GM19351 (cell line): ENCODE data around the gene TULP4.
"Not testable (repeated sequence)": the region's sequence is repeated elsewhere in the genome, so short reads cannot be mapped to it uniquely, and the experiment has no call there.

Experiments used
- ATAC-seq: cut with Tn5 transposase; IDR thresholded peaks from one replicate; pipeline ENCODE4 v1.9.1; 2021; ENCODE audit warnings: mild to moderate bottlenecking, moderate library complexity; ENCODE audit not compliant: unreplicated experiment

TULP4 gene

DNA sequence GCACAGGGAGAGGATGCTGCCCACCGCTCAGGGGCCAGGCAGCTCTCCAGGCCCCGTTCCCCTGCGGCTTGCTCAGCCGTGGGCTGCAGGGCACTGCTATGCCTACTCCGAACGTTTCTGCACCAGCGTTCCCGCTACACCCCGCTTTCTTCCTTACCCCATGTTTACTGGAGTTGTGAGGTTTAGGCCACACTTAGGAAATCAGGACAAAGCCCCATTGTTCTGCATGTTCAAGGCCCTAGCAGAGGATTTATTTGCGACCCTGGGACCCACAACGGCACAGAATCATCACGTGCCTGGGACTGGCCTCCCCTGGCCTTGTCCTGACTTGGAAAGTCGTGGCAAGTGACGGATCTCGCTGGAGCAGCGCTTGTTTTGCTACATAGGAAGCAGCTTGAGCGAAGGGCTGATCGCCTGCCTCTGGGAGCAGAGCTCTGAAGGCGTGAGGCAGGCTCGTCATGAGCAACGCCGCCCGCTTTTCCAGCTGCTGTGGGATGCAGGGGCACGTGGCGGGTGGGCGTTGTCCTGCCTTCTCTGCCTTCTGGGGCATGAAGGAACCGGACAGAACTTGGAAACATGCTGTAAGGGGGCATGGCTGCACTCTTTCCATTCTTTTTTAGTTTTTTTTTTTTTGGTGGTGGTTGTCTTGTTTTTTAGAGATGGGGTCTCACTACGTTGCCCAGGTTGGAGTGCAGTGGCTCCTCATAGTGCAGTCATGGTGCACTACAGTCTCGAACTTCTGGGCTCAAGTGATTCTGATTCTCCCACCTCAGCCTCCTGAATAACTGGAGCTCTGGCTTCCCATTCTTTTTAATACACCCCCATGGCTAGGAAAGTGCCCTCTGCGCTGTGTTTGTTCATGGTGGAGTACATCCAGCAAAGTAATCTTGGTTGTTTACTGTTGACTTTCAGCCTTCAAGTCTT, 233.0 kb downstream of the TULP4 start:
- ATAC-seq: no peak

DNA sequence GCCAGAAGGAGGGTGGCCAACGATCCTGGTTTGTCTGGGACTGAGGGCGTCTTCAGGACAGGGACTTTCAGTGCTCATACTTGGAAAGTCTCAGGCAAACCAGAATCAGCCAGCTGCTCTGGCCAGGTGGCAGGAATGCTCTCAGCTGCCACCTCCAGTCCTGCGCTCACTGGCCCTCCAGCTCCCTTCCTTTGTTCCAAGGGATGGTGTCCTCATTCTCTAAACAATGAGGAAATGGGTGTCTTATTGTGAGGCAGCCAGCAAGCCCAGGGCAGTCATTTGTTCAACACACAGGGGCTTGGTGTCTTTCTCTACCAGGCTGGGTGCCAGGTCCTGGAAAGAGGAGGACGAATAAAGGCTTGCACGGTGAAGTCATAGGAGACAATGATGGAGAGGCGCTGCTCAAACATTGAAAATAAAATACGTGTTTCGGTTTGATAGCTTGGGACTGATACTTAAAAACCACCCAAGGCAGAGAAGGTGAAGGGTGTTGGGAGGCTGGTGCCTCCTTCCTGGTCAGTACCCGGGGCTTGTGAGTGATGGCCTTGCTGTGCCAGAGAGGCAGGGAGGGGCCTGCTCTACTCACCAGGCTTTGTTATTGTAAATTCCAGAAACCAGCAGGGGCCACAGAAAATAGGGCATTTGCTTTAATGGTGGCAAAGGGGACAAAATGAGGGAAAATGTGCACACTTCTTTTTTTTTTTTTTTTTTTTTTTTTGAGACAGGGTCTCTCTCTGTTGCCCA, 236.3 kb downstream of the TULP4 start:
- no peak for ATAC-seq

DNA sequence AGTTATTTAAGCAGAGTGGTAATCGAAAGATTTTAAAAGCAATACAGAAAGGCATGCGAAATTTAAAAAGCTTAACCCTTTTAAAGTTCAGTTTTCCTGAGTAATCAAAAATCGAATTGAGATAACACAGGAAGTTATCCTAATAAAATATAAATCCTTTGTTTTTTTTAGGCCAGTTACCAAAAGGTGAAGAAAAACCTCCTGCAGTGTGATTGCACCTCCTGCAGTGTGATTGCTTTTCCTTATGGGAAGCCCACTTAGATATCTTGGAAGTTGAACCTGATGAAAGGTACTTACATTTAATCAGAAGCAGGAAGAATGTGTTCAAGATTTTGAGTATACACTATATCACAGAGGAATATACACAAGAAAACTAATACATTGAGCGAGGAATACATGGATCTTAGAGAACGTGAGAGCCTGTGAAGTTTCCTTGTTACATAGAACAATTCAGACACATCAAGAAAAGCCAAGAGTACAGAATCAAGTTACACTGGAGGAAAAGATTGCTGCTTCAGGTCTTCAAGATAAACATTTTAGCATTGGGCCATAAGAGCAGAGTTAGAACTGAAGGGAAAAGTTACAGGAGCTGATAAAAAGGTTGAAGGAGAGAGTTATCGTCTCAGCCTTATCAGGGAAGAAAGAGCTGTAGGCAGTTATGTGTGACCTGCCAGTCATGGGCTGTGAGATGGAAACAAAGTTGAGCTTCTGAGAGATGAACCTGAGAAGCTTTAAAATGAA, 240.0 kb downstream of the TULP4 start:
- no peak for ATAC-seq

- ATAC-seq: no peak
Measured at GRCh38 chr6:158552796-158553138, 240.5 kb downstream of the TULP4 start.

DNA sequence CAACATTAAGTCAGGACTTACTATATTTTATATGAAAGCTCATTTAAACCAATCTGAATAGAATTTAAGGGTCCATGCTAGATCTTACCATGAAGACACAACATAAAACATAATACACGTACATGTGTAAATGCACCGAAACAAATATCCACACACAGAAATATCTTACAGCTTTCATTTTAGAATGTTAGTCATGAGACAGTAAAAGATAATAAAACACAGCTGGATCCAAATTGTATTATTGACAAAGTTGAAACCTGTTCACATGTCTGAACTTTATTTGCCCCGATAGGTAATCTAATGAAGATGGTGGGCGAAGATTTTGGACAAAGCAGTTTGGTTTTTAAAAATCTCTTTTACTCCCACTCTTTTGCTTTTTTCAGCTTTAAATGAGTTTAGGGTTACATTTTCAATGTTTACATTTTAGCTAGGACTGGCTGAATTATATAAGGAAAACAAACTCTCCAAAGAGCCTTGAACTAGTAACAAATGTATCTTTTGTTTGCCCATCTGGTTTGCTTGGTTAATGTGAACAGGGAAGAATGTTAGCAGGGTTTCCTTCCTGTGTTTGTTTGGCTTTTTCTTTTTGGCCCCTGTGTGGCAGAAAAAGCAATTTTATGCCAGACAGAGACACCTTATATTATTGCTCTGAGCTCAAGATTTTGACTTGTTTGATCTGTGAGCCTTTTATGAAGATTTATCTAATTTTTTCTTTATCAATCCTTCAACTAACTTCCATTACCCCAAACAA, 242.5 kb downstream of the TULP4 start:
- no peak for ATAC-seq

DNA sequence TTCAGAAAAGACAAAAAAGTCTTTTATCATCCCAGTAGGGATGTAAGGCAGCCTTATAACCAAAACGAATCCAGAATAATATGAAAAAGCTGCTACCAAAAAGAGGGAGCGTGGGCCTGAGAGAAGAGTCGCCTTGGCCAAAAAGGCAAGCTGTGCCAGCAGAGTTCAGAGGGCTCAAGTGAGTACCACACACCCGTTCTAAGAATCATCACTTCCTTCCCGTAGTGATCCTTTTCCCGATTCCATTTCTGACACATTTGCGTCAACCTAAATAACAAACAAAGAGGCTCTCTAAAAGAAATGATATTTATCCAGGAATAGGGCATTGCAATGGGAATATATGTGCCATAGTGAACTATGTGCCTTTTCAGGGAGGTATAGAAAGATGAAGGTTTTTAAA, 243.8 kb downstream of the TULP4 start:
- no peak for ATAC-seq

DNA sequence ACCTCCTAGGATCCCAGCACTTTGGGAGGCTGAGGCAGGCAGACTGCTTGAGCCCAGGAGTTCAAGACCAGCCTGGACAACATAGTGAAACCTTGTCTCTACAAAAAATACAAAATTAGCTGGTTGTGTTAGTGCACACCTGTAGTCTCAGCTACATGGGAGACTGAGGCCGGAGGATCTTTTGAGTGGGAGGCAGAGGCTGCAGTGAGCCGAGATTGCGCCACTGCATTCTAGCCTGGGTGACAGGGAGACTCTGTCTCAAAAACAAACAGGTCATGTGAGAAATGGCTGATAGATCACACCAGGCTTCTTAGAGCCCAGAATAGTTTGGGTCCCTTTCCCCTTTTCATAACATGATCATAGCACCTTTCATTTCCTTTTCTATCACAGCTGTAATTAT, 244.8 kb downstream of the TULP4 start:
- not testable (repeated sequence) for ATAC-seq

- no peak for ATAC-seq
Measured at GRCh38 chr6:158557927-158558326, 245.7 kb downstream of the TULP4 start.

DNA sequence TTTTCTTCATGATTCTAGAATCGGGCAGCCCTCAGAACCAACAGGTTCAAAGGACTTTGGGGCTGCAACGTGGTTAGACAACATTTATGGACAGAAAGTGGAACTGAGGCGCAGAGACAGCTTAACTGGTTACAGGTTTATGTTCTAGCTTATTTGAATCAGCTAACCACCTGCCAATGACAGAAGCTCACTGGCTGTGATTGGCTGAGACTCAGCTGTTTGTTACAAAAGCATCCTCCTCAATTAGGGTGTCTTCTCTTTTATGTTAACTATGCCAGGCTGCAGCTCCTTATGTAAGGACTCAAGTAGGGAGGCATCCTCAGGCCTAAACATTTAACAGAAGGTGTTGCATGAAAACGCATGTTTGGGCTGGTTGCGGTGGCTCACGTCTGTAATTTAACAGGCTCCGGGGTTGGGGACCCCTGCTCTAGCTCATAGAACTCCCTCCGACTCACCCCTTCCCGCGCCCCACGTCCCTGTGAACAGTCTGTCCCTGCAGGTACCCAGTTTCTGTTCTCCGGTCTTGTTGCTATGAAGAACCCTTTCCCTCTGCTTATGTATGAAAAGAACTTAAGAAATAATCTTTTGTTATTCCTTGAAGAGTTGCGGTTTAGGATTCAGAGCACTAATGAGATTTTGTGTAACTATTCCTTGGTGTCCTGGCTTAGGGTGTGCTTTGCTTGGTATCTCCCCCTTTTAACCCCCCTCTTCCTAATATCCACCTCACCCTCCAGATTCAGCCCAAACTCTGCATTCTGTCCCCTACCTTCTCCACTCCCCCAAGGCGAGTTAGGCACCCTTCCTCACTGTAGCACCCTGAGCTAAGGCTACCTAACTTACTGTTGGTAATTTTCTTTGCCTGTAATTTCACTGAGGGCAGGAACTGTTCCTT, 246.4 kb downstream of the TULP4 start:
- ATAC-seq: no peak

DNA sequence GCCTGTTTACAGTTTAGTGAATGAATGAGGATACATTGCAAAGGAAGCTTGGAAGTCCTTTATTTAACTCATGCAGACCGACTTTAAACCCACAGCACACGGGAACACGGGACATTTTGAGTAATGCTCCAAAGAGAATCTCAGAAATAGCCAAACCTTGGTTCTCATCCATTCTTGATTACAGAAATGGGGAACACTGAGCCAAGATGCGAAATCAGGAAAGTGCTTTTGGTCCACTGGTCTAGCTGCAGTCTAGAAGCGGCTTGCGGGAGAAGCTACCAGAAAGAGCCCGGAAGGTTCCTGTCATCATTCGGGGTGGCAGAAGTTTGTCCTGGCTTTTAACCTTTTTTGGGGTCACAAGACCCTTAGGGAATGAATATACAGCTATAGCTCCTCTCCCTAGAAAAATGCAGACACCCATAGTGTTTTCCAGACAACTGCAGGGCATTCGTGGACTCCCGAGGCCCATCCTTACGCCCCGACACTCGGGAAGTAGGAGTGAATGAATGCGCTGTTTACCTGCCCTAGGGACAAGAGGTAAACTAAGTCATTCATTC, 247.2 kb downstream of the TULP4 start:
- no peak for ATAC-seq

DNA sequence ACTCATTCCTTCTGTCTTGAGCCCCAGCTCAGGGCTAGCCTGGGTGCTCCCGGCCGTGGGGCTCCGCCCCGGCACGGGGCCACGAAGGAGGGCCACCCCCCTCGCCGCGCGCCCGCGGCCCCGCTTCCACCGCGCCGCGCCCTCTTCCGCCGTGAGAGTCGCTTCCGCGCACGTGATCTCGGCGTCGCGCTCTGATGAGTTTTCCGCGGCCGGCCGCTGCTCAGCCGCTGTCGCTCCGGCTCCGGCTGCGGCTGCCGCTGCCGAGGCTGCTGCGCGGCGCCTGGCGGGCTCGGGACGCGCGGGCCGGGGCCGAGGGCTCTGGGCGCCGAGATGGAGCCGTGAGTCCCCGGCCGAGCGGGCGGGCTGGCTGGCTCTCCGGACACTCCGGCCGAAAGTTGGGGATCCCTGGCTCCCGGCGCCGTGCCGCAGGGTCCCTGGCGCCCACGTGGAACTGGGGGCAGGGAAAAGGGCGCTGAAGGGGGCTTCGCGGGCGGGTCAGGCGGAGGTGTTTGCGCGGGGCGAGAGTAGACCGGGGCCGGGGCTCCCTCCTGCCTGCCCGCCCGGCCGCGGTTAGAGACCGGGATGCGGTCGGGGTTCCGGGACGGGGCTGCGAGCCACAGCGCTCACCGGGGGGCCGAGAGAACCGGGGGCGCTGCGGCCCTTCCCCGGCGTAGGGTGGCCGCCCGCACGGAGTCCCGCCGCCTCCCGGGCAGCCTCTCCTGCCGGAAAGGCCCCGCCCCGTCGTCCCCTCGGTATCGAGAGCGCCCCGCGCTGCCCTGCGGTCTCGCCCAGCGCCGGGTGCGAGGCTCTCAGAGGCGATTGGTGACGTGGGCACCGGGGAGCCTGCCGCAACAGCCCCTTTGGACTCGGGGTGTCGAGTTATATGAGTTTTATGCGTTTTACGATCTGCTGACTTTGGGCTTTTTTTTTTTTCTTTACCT, 247.9 kb downstream of the TULP4 start, which contains the start of gene TMEM181:
Gene TMEM181, plus strand, starts transcription at position 197 of the 941 bp plus-strand sequence. Its CDS starts 134 bp downstream, at position 331.
- peak; percentile 86 for ATAC-seq

- ATAC-seq: no peak
Measured at GRCh38 chr6:158560836-158561320, 248.6 kb downstream of the TULP4 start.
